Ecto neural progenitor cell (in vitro differentiated cells): ENCODE results near the gene RPA4.
A peak's percentile ranks its signal among the peaks of the same experiment; 100 is the strongest.
"Not testable (repeated sequence)": the region's sequence is repeated elsewhere in the genome, so short reads cannot be mapped to it uniquely, and the experiment has no call there.

ENCODE experiments used
- DNase-seq: peaks from one replicate; pipeline ENCODE4 v3.0.0-alpha.2; 2018; ENCODE audit warnings: low spot score

Gene RPA4

GRCh38 chrX:96883608-96884007 is at the start of gene RPA4:
Gene RPA4, plus strand, starts transcription at chrX:96883908. Its CDS starts 403 bp downstream, at chrX:96884311.
- DNase-seq: no peak

GRCh38 chrX:96834137-96834536 is 49.6 kb upstream of the RPA4 start:
- DNase-seq: no peak

- no peak for DNase-seq
These were observed 47.9 kb upstream of the RPA4 start for GRCh38 chrX:96835660-96836289.

GRCh38 chrX:96837808-96838207 is 45.9 kb upstream of the RPA4 start:
- no peak for DNase-seq

GRCh38 chrX:96838537-96838936 is 45.2 kb upstream of the RPA4 start:
- DNase-seq: no peak

GRCh38 chrX:96841325-96841724 is 42.4 kb upstream of the RPA4 start:
- no peak for DNase-seq

- not testable (repeated sequence) for DNase-seq
These were observed 41.8 kb upstream of the RPA4 start for GRCh38 chrX:96841866-96842265.

GRCh38 chrX:96843566-96843965 is 40.1 kb upstream of the RPA4 start:
- peak; percentile 63 for DNase-seq

GRCh38 chrX:96846841-96847240 is 36.9 kb upstream of the RPA4 start:
- no peak for DNase-seq

GRCh38 chrX:96859422-96859821 is 24.3 kb upstream of the RPA4 start:
- not testable (repeated sequence) for DNase-seq

GRCh38 chrX:96861218-96861617 is 22.5 kb upstream of the RPA4 start:
- DNase-seq: no peak

- no peak for DNase-seq
These were observed 22.0 kb upstream of the RPA4 start for GRCh38 chrX:96861661-96862060.

GRCh38 chrX:96884027-96884426 is 319 bp downstream of the RPA4 start:
- no peak for DNase-seq

- DNase-seq: no peak
These were observed 6.0 kb downstream of the RPA4 start for GRCh38 chrX:96889726-96890125.

GRCh38 chrX:96906741-96907140 is 23.0 kb downstream of the RPA4 start:
- DNase-seq: no peak

GRCh38 chrX:96907516-96908272 is 24.0 kb downstream of the RPA4 start:
- no peak for DNase-seq

- DNase-seq: no peak
These were observed 25.6 kb downstream of the RPA4 start for GRCh38 chrX:96909291-96909690.

- no peak for DNase-seq
These were observed 35.2 kb downstream of the RPA4 start for GRCh38 chrX:96918864-96919263.

- DNase-seq: no peak
These were observed 36.0 kb downstream of the RPA4 start for GRCh38 chrX:96919672-96920071.

- DNase-seq: no peak
These were observed 40.9 kb downstream of the RPA4 start for GRCh38 chrX:96924581-96924980.

- DNase-seq: no peak
These were observed 45.3 kb downstream of the RPA4 start for GRCh38 chrX:96929036-96929435.
